ENCODE measurements around the gene AHNAK2.

Gene AHNAK2

GRCh38 chr14:104932676-104933631, 45.2 kb downstream of the AHNAK2 start (continued):
- TF ChIP-seq SP3 (tag by site-specific recombination; IDR thresholded peaks at IDR 0.05): peak; percentile 69
- no peak for TF ChIP-seq ZNF571 (tag by site-specific recombination; IDR thresholded peaks at IDR 0.05)
- no peak for TF ChIP-seq ZNF391 (tag by site-specific recombination; IDR thresholded peaks at IDR 0.05; ENCODE audit: borderline replicate concordance, low read depth)
- TF ChIP-seq ZNF510 (tag by site-specific recombination; IDR thresholded peaks at IDR 0.05; ENCODE audit: insufficient replicate concordance): no peak
- TF ChIP-seq HIC1 (tag by site-specific recombination; IDR thresholded peaks at IDR 0.05): no peak
- TF ChIP-seq ZNF10 (tag by site-specific recombination; IDR thresholded peaks at IDR 0.05): no peak
- no peak for TF ChIP-seq ZNF132 (tag by site-specific recombination; IDR thresholded peaks at IDR 0.05; ENCODE audit: borderline replicate concordance)
- TF ChIP-seq GLI2 (tag by site-specific recombination; IDR thresholded peaks at IDR 0.05; ENCODE audit: borderline replicate concordance, low read depth): no peak
- TF ChIP-seq, protein P1, sequence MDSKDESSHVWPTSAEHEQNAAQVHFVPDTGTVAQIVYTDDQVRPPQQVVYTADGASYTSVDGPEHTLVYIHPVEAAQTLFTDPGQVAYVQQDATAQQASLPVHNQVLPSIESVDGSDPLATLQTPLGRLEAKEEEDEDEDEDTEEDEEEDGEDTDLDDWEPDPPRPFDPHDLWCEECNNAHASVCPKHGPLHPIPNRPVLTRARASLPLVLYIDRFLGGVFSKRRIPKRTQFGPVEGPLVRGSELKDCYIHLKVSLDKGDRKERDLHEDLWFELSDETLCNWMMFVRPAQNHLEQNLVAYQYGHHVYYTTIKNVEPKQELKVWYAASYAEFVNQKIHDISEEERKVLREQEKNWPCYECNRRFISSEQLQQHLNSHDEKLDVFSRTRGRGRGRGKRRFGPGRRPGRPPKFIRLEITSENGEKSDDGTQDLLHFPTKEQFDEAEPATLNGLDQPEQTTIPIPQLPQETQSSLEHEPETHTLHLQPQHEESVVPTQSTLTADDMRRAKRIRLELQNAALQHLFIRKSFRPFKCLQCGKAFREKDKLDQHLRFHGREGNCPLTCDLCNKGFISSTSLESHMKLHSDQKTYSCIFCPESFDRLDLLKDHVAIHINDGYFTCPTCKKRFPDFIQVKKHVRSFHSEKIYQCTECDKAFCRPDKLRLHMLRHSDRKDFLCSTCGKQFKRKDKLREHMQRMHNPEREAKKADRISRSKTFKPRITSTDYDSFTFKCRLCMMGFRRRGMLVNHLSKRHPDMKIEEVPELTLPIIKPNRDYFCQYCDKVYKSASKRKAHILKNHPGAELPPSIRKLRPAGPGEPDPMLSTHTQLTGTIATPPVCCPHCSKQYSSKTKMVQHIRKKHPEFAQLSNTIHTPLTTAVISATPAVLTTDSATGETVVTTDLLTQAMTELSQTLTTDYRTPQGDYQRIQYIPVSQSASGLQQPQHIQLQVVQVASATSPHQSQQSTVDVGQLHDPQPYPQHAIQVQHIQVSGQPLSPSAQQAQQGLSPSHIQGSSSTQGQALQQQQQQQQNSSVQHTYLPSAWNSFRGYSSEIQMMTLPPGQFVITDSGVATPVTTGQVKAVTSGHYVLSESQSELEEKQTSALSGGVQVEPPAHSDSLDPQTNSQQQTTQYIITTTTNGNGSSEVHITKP (tag by site-specific recombination; IDR thresholded peaks at IDR 0.05): no peak; the same call in 1 of the 2 replicates
- no peak for TF ChIP-seq ZBTB48 (tag by site-specific recombination; IDR thresholded peaks at IDR 0.05)
- TF ChIP-seq ZNF518A (tag by site-specific recombination; conservative IDR thresholded peaks at IDR 0.05; ENCODE audit: low read depth): 0 out of 2 replicates have a peak, but pooled peaks have one; percentile 26
- TF ChIP-seq ZSCAN30 (tag by site-specific recombination; IDR thresholded peaks at IDR 0.05): peak; percentile 90
- TF ChIP-seq ZNF610 (tag by site-specific recombination; IDR thresholded peaks at IDR 0.05; ENCODE audit: borderline replicate concordance): peak; percentile 28; the same call in 1 of the 2 replicates
- 0 out of 2 replicates have a peak, but pooled peaks have one; percentile 39 for TF ChIP-seq YY1 (tag by site-specific recombination; IDR thresholded peaks at IDR 0.05)
- TF ChIP-seq, protein P2, sequence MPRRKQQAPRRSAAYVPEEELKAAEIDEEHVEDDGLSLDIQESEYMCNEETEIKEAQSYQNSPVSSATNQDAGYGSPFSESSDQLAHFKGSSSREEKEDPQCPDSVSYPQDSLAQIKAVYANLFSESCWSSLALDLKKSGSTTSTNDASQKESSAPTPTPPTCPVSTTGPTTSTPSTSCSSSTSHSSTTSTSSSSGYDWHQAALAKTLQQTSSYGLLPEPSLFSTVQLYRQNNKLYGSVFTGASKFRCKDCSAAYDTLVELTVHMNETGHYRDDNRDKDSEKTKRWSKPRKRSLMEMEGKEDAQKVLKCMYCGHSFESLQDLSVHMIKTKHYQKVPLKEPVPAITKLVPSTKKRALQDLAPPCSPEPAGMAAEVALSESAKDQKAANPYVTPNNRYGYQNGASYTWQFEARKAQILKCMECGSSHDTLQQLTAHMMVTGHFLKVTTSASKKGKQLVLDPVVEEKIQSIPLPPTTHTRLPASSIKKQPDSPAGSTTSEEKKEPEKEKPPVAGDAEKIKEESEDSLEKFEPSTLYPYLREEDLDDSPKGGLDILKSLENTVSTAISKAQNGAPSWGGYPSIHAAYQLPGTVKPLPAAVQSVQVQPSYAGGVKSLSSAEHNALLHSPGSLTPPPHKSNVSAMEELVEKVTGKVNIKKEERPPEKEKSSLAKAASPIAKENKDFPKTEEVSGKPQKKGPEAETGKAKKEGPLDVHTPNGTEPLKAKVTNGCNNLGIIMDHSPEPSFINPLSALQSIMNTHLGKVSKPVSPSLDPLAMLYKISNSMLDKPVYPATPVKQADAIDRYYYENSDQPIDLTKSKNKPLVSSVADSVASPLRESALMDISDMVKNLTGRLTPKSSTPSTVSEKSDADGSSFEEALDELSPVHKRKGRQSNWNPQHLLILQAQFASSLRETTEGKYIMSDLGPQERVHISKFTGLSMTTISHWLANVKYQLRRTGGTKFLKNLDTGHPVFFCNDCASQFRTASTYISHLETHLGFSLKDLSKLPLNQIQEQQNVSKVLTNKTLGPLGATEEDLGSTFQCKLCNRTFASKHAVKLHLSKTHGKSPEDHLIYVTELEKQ (tag by site-specific recombination; IDR thresholded peaks at IDR 0.05; ENCODE audit: borderline replicate concordance): no peak
- no peak for TF ChIP-seq ZNF112 (tag by site-specific recombination; IDR thresholded peaks at IDR 0.05)
- no peak for TF ChIP-seq MYNN (tag by site-specific recombination; IDR thresholded peaks at IDR 0.05; ENCODE audit: borderline replicate concordance)
- TF ChIP-seq ZNF521 (tag by site-specific recombination; IDR thresholded peaks at IDR 0.05): no peak
- TF ChIP-seq ZNF280D (tag by site-specific recombination; IDR thresholded peaks at IDR 0.05): no peak

Data from HEK293 (cell line).